ENCODE data around the gene SDR42E1. TPM values are rescaled to one million over a fixed set of nuclear protein-coding genes. Genes with fewer than 3 reads are reported as not detected.

Gene SDR42E1
- polyA plus RNA-seq (2013, experiment 1 of 2): 0.32 TPM
- polyA plus RNA-seq (2013, experiment 2 of 2): 0.51 TPM

DNA sequence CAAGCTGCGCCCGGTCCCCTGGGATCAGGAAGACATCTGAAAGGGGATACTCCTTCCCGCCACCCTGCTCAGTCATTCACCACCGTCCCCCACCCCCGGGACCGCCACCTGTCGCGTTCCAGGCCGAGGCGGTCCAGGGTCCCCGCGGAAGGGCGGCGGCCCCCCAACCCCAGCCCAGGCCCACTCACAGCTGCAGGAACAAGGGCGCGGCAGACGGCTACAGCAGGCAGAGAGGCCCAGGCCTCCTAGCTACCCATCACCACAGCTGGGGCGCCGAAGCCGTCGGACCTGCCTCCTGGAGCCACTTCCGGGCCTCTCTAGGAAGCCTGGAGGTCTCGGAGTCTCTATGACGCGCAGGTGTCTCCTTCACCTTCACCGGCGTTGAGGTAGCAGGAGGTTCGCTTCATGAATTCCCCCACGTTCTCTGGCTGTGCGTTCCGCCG lies at the start of gene SDR42E1:
Gene SDR42E1 (minus strand): TSS at position 272 of the 443 bp plus-strand sequence. CDS start 10,612 bp downstream, outside the sequence.
- WGBS, 2 donors (ENCODE audit: extremely low coverage in 2 of 2, insufficient read length in 2 of 2, insufficient replicate concordance in 1 of 2): no CpG with 5 or more reads among the region's 32 CpGs

GRCh38 chr16:82059983-82060421 lies 48.7 kb upstream of the SDR42E1 start:
- H3K14ac ChIP-seq (ENCODE audit: low read length): no peak overlapping the region
- no peaks in the 10 kb centered on the region for H3K79me1 ChIP-seq (ENCODE audit: low read depth, low read length)
- H3K9me3 ChIP-seq (replicated peaks in 1 of 2; ENCODE audit: control insufficient read depth in 2 of 2, insufficient read depth in 1 of 2, low read depth in 1 of 2, low read length in 2 of 2): peaks cover 0 to 2% of the 10 kb centered on the region in 2 donors
- no peak overlapping the region for H2BK15ac ChIP-seq (ENCODE audit: low read length)
- no peak overlapping the region for H4K91ac ChIP-seq (ENCODE audit: low read depth, low read length, poor library complexity)
- no peak overlapping the region for H3K9ac ChIP-seq (ENCODE audit: low read depth, low read length, poor library complexity)
- no peak overlapping the region for H3K4me2 ChIP-seq (ENCODE audit: insufficient read depth, low read length, poor library complexity, severe bottlenecking)
- H3K27ac ChIP-seq (replicated peaks; ENCODE audit: low read length): no peak overlapping the region
- WGBS, 2 donors (ENCODE audit: extremely low coverage in 2 of 2, insufficient read length in 2 of 2, insufficient replicate concordance in 1 of 2): no CpG with 5 or more reads among the region's 1 CpG
- no peak overlapping the region for H3K4ac ChIP-seq (ENCODE audit: low read length)
- H2BK5ac ChIP-seq (ENCODE audit: low read length): no peak overlapping the region
- H3K36me3 ChIP-seq (replicated peaks in 1 of 2; ENCODE audit: control insufficient read depth in 2 of 2, insufficient read depth in 2 of 2, low read length in 2 of 2): no peaks in the 10 kb centered on the region
- peaks cover 0 to 1% of the 10 kb centered on the region in 2 donors for H3K4me1 ChIP-seq (ENCODE audit: control insufficient read depth in 2 of 2, insufficient read depth in 1 of 2, low read depth in 1 of 2, low read length in 2 of 2)
- H2BK120ac ChIP-seq (ENCODE audit: low read depth, low read length): no peak overlapping the region
- H3K18ac ChIP-seq (ENCODE audit: low read length): no peak overlapping the region
- no peak for DNase-seq (ENCODE audit: low spot score)
- H3K4me3 ChIP-seq (ENCODE audit: low read length in 2 of 2): no peak overlapping the region
- H3K23ac ChIP-seq (ENCODE audit: low read depth, low read length, poor library complexity): no peak overlapping the region
- no peak overlapping the region for H4K8ac ChIP-seq (ENCODE audit: low read depth, low read length)
- H2BK12ac ChIP-seq (ENCODE audit: low read length): no peak overlapping the region
- H3K27me3 ChIP-seq (ENCODE audit: control insufficient read depth in 3 of 3, insufficient read depth in 3 of 3, low read depth in 1 of 3, low read length in 3 of 3): no peaks in the 10 kb centered on the region
- no peak overlapping the region for H2AK5ac ChIP-seq (ENCODE audit: low read depth, low read length)
- no peak overlapping the region for H2AFZ ChIP-seq (ENCODE audit: low read length)

More for the DNA sequence above, at the start of gene SDR42E1:
- Histone ChIP-seq H2BK15ac (ENCODE audit: low read length) (no peak within 1 kb of the TSS), H3K4me1 (ENCODE audit: control insufficient read depth in 2 of 2, insufficient read depth in 1 of 2, low read depth in 1 of 2, low read length in 2 of 2) (no peaks in the 10 kb centered on the region), H3K9me3 (replicated peaks in 1 of 2; ENCODE audit: control insufficient read depth in 2 of 2, insufficient read depth in 1 of 2, low read depth in 1 of 2, low read length in 2 of 2) (peaks cover 7 to 11% of the 10 kb centered on the region in 2 donors), H2AK5ac (ENCODE audit: low read depth, low read length) (no peak within 1 kb of the TSS), H3K9ac (ENCODE audit: low read depth, low read length, poor library complexity) (no peak within 1 kb of the TSS), H3K18ac (ENCODE audit: low read length) (no peak within 1 kb of the TSS), H3K27ac (replicated peaks; ENCODE audit: low read length) (no peak within 1 kb of the TSS), H2AFZ (ENCODE audit: low read length) (no peak within 1 kb of the TSS), H3K4me2 (ENCODE audit: insufficient read depth, low read length, poor library complexity, severe bottlenecking) (no peak within 1 kb of the TSS), H2BK120ac (ENCODE audit: low read depth, low read length) (no peak within 1 kb of the TSS), H3K36me3 (replicated peaks in 1 of 2; ENCODE audit: control insufficient read depth in 2 of 2, insufficient read depth in 2 of 2, low read length in 2 of 2) (no peaks in the 10 kb centered on the region), H4K91ac (ENCODE audit: low read depth, low read length, poor library complexity) (no peak within 1 kb of the TSS), H3K27me3 (ENCODE audit: control insufficient read depth in 3 of 3, insufficient read depth in 3 of 3, low read depth in 1 of 3, low read length in 3 of 3) (peaks cover 0 to 3% (median 0%) of the 10 kb centered on the region in 3 experiments), H3K14ac (ENCODE audit: low read length) (no peak within 1 kb of the TSS), H3K4ac (ENCODE audit: low read length) (no peak within 1 kb of the TSS), H2BK5ac (ENCODE audit: low read length) (no peak within 1 kb of the TSS), H2BK12ac (ENCODE audit: low read length) (no peak within 1 kb of the TSS), H3K4me3 (ENCODE audit: low read length in 2 of 2) (peak within 1 kb of the TSS in 1 of 2 donors; percentile 69), H3K23ac (ENCODE audit: low read depth, low read length, poor library complexity) (no peak within 1 kb of the TSS), H3K79me1 (ENCODE audit: low read depth, low read length) (no peaks in the 10 kb centered on the region), H4K8ac (ENCODE audit: low read depth, low read length) (no peak within 1 kb of the TSS)
- DNase-seq (ENCODE audit: low spot score): no peak

DNA sequence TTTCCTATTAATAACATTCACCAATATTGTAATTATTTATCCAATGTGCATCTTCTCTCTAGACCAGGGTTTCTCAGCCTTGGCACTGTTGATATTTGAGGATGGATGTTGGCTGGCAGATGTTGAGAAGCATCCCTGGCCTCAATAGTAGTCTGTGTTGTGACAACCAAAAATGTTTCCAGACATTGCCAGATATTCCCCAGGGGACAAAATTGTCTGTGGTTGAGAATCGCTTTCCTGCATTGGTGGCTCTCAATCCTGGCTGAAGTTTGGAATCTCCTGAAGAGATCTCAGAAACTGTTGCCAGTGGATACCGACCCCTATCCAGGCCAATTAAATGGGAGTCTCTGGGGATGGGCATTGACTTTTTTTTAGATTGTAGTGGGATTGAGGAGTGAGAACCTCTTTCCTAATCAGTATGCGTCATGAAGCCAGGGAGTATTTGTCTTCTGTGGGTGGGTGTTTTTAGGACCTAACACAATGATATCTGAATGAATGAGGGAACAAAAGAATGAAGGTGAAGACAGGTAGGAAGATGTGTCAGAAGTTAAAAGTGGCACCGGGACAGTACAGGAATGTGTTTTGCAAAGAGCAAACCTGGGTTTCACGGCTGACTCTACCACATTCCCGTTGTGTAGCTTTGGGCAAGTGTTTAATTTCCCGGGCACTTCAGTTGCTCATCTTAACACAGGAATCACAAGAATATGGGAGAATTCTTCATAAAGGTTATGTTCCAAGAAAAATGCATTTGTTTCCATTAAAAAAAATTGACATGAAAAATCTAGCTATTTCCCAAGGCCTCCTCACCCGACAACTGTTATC lies 48.1 kb upstream of the SDR42E1 start:
- Histone ChIP-seq H4K91ac (ENCODE audit: low read depth, low read length, poor library complexity) (no peak overlapping the region), H3K9ac (ENCODE audit: low read depth, low read length, poor library complexity) (no peak overlapping the region), H2AK5ac (ENCODE audit: low read depth, low read length) (no peak overlapping the region), H3K4me1 (ENCODE audit: control insufficient read depth in 2 of 2, insufficient read depth in 1 of 2, low read depth in 1 of 2, low read length in 2 of 2) (peaks cover 0 to 1% of the 10 kb centered on the region in 2 donors), H2AFZ (ENCODE audit: low read length) (no peak overlapping the region), H2BK12ac (ENCODE audit: low read length) (no peak overlapping the region), H3K27me3 (ENCODE audit: control insufficient read depth in 3 of 3, insufficient read depth in 3 of 3, low read depth in 1 of 3, low read length in 3 of 3) (no peaks in the 10 kb centered on the region), H3K14ac (ENCODE audit: low read length) (no peak overlapping the region), H3K9me3 (replicated peaks in 1 of 2; ENCODE audit: control insufficient read depth in 2 of 2, insufficient read depth in 1 of 2, low read depth in 1 of 2, low read length in 2 of 2) (peaks cover 0 to 2% of the 10 kb centered on the region in 2 donors), H3K79me1 (ENCODE audit: low read depth, low read length) (no peaks in the 10 kb centered on the region), H3K18ac (ENCODE audit: low read length) (no peak overlapping the region), H3K36me3 (replicated peaks in 1 of 2; ENCODE audit: control insufficient read depth in 2 of 2, insufficient read depth in 2 of 2, low read length in 2 of 2) (no peaks in the 10 kb centered on the region), H3K27ac (replicated peaks; ENCODE audit: low read length) (no peak overlapping the region), H3K4me3 (ENCODE audit: low read length in 2 of 2) (no peak overlapping the region), H3K23ac (ENCODE audit: low read depth, low read length, poor library complexity) (no peak overlapping the region), H2BK120ac (ENCODE audit: low read depth, low read length) (no peak overlapping the region), H3K4me2 (ENCODE audit: insufficient read depth, low read length, poor library complexity, severe bottlenecking) (no peak overlapping the region), H3K4ac (ENCODE audit: low read length) (no peak overlapping the region), H2BK15ac (ENCODE audit: low read length) (no peak overlapping the region), H4K8ac (ENCODE audit: low read depth, low read length) (no peak overlapping the region), H2BK5ac (ENCODE audit: low read length) (no peak overlapping the region)
- no peak for DNase-seq (ENCODE audit: low spot score)
- WGBS, 2 donors (ENCODE audit: extremely low coverage in 2 of 2, insufficient read length in 2 of 2, insufficient replicate concordance in 1 of 2): no CpG with 5 or more reads among the region's 8 CpGs

- H3K27me3 ChIP-seq (ENCODE audit: control insufficient read depth in 3 of 3, insufficient read depth in 3 of 3, low read depth in 1 of 3, low read length in 3 of 3): no peaks in the 10 kb centered on the region
- no peak overlapping the region for H2BK5ac ChIP-seq (ENCODE audit: low read length)
- H3K4me1 ChIP-seq (ENCODE audit: control insufficient read depth in 2 of 2, insufficient read depth in 1 of 2, low read depth in 1 of 2, low read length in 2 of 2): peaks cover 0 to 1% of the 10 kb centered on the region in 2 donors
- DNase-seq (ENCODE audit: low spot score): no peak
- no peaks in the 10 kb centered on the region for H3K79me1 ChIP-seq (ENCODE audit: low read depth, low read length)
- no peak overlapping the region for H3K23ac ChIP-seq (ENCODE audit: low read depth, low read length, poor library complexity)
- H2BK15ac ChIP-seq (ENCODE audit: low read length): no peak overlapping the region
- H2BK120ac ChIP-seq (ENCODE audit: low read depth, low read length): no peak overlapping the region
- no peak overlapping the region for H3K4ac ChIP-seq (ENCODE audit: low read length)
- H3K14ac ChIP-seq (ENCODE audit: low read length): no peak overlapping the region
- no peaks in the 10 kb centered on the region for H3K36me3 ChIP-seq (replicated peaks in 1 of 2; ENCODE audit: control insufficient read depth in 2 of 2, insufficient read depth in 2 of 2, low read length in 2 of 2)
- no peak overlapping the region for H2AFZ ChIP-seq (ENCODE audit: low read length)
- no peak overlapping the region for H3K4me2 ChIP-seq (ENCODE audit: insufficient read depth, low read length, poor library complexity, severe bottlenecking)
- H2BK12ac ChIP-seq (ENCODE audit: low read length): no peak overlapping the region
- WGBS, 2 donors (ENCODE audit: extremely low coverage in 2 of 2, insufficient read length in 2 of 2, insufficient replicate concordance in 1 of 2): no CpG with 5 or more reads among the region's 3 CpGs
- peaks cover 0 to 2% of the 10 kb centered on the region in 2 donors for H3K9me3 ChIP-seq (replicated peaks in 1 of 2; ENCODE audit: control insufficient read depth in 2 of 2, insufficient read depth in 1 of 2, low read depth in 1 of 2, low read length in 2 of 2)
- H4K8ac ChIP-seq (ENCODE audit: low read depth, low read length): no peak overlapping the region
- no peak overlapping the region for H3K9ac ChIP-seq (ENCODE audit: low read depth, low read length, poor library complexity)
- H3K18ac ChIP-seq (ENCODE audit: low read length): no peak overlapping the region
- no peak overlapping the region for H3K4me3 ChIP-seq (ENCODE audit: low read length in 2 of 2)
- H4K91ac ChIP-seq (ENCODE audit: low read depth, low read length, poor library complexity): no peak overlapping the region
- H2AK5ac ChIP-seq (ENCODE audit: low read depth, low read length): no peak overlapping the region
- H3K27ac ChIP-seq (replicated peaks; ENCODE audit: low read length): no peak overlapping the region
Measured at GRCh38 chr16:82056550-82056896, 45.3 kb upstream of the SDR42E1 start.
